ENCODE measurements around the gene LCN1. TPM values are rescaled to one million over a fixed set of nuclear protein-coding genes. Genes with fewer than 3 reads are reported as not detected.

LCN1 gene
- polyA plus RNA-seq, 1 donor (not counting 4 experiments of a cell fraction or from before 2014, with no cell fraction given), result not detected

DNA sequence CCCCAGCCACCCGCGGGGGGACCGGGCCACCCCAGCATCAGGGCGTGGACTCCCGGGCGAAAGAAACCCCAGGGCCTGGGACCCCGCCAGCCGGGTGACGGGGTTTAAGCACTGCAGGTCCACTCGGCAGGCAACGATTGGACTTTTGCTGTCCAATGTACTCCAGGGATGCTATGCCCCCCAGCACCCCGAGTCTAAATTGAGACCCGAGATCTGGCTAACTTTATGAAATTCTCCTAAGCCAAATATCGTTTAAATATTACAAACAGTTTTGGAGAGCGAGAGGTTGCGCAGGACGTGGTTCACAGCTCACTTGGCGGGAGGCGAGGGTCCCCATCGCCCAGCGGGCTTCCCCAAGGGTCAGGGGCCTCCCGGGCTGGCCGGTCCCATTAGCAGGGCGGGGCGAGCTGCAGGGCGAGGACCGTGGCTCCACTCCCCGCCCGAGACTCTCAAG lies 21.1 kb upstream of the LCN1 start:
- Histone ChIP-seq H3K27ac (ENCODE audit: control insufficient read depth, insufficient read depth, low read length) (peak overlapping the region; percentile 78), H3K4me1 (ENCODE audit: control insufficient read depth, extremely low read depth, insufficient read depth, low read length) (peaks cover 14% of the 10 kb centered on the region), H3K27me3 (ENCODE audit: control insufficient read depth, extremely low read depth, insufficient read depth, low read length) (no peaks in the 10 kb centered on the region), H2AFZ (ENCODE audit: control insufficient read depth, low read length) (peak overlapping the region; percentile 86), H3K4me2 (ENCODE audit: control insufficient read depth, extremely low read depth, insufficient read depth, low read depth, low read length) (peak overlapping the region; percentile 96), H3K36me3 (ENCODE audit: control insufficient read depth in 2 of 2, extremely low read depth in 1 of 2, insufficient read depth in 2 of 2, low read length in 2 of 2) (peaks cover 20% of the 10 kb centered on the region in 2 experiments), H3K9ac (ENCODE audit: control insufficient read depth, extremely low read depth, insufficient read depth, low read length) (peak overlapping the region; percentile 90), H3K9me3 (ENCODE audit: control insufficient read depth, low read depth, low read length) (no peaks in the 10 kb centered on the region), H3K79me2 (ENCODE audit: control insufficient read depth, insufficient read depth, low read length) (peaks cover 31% of the 10 kb centered on the region), H3K4me3 (ENCODE audit: control insufficient read depth in 2 of 3, extremely low read depth in 1 of 3, insufficient read depth in 2 of 3, low read depth in 1 of 3, low read length in 3 of 3) (peak overlapping the region; percentile 84 to 93 (median 84)), H3K9me1 (ENCODE audit: control insufficient read depth, extremely low read depth, insufficient read depth, low read length) (no peaks in the 10 kb centered on the region), H4K20me1 (ENCODE audit: control insufficient read depth, extremely low read depth, insufficient read depth, low read length) (peaks cover 5% of the 10 kb centered on the region)
- dilution Hi-C loops (cut with MboI; ENCODE audit: extremely low pct_ligation_motif_present, low sequenced_read_pairs), result no loop called here
- TF ChIP-seq, protein P1, sequence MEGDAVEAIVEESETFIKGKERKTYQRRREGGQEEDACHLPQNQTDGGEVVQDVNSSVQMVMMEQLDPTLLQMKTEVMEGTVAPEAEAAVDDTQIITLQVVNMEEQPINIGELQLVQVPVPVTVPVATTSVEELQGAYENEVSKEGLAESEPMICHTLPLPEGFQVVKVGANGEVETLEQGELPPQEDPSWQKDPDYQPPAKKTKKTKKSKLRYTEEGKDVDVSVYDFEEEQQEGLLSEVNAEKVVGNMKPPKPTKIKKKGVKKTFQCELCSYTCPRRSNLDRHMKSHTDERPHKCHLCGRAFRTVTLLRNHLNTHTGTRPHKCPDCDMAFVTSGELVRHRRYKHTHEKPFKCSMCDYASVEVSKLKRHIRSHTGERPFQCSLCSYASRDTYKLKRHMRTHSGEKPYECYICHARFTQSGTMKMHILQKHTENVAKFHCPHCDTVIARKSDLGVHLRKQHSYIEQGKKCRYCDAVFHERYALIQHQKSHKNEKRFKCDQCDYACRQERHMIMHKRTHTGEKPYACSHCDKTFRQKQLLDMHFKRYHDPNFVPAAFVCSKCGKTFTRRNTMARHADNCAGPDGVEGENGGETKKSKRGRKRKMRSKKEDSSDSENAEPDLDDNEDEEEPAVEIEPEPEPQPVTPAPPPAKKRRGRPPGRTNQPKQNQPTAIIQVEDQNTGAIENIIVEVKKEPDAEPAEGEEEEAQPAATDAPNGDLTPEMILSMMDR (optimal IDR thresholded peaks at IDR 0.05 in 1 of 3, IDR thresholded peaks at IDR 0.05 in 1 of 3, conservative IDR thresholded peaks at IDR 0.05 in 1 of 3; ENCODE audit: extremely low read depth in 1 of 3, insufficient read depth in 2 of 3, low read length in 3 of 3), result no peak
- TF ChIP-seq EZH2 (IDR thresholded peaks at IDR 0.05; ENCODE audit: low read length), result no peak
- FAIRE-seq (no peak), DNase-seq (ENCODE audit: low read depth, low spot score) (no peak)

DNA sequence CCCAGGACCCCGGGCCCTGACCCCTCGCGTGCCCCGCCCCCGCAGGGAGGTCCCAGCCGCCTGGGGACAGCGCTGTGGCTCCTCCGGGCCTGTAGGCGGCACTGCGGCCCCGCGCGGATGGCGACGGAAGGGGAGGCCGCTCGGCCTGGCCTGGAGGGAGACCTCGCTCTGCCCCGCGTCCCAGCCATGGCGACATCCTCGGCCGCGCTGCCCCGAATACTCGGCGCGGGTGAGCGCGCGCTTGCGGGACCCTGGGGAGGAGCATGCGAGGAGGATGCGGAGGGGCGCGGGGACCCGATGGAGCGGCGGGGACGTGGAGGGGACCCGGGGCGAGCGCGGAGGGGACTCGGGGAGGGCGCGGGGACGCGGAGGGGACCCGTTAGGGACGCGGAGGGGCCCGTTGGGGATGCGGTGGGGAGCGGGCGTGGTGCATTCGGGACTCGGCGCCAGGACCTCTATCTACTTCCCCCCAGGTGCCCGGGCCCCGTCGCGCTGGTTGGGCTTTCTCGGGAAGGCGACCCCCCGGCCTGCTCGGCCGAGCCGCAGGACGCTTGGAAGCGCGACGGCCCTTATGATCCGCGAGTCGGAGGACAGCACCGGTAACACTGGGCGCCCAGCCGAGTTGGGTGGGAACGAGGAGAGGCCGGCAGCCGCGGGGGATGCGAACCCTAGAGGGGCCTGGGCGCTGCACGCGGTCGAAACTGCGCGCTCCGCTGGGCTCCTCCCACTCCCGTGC lies 20.5 kb upstream of the LCN1 start, which contains the start of gene MRPS2:
Gene MRPS2, plus strand, starts transcription at position 158 of the 736 bp plus-strand sequence. Its CDS starts 29 bp downstream, at position 187.
- Histone ChIP-seq H3K4me2 (ENCODE audit: control insufficient read depth, extremely low read depth, insufficient read depth, low read depth, low read length) (peak within 1 kb of the TSS; percentile 96), H3K9ac (ENCODE audit: control insufficient read depth, extremely low read depth, insufficient read depth, low read length) (peak within 1 kb of the TSS; percentile 90), H3K36me3 (ENCODE audit: control insufficient read depth in 2 of 2, extremely low read depth in 1 of 2, insufficient read depth in 2 of 2, low read length in 2 of 2) (peaks cover 21 to 24% of the 10 kb centered on the region in 2 experiments), H3K27ac (ENCODE audit: control insufficient read depth, insufficient read depth, low read length) (peak within 1 kb of the TSS; percentile 78), H3K79me2 (ENCODE audit: control insufficient read depth, insufficient read depth, low read length) (peaks cover 31% of the 10 kb centered on the region), H3K4me3 (ENCODE audit: control insufficient read depth in 2 of 3, extremely low read depth in 1 of 3, insufficient read depth in 2 of 3, low read depth in 1 of 3, low read length in 3 of 3) (peak within 1 kb of the TSS; percentile 84 to 93 (median 84)), H3K9me1 (ENCODE audit: control insufficient read depth, extremely low read depth, insufficient read depth, low read length) (no peaks in the 10 kb centered on the region), H2AFZ (ENCODE audit: control insufficient read depth, low read length) (peak within 1 kb of the TSS; percentile 86), H3K27me3 (ENCODE audit: control insufficient read depth, extremely low read depth, insufficient read depth, low read length) (no peaks in the 10 kb centered on the region), H4K20me1 (ENCODE audit: control insufficient read depth, extremely low read depth, insufficient read depth, low read length) (peaks cover 5% of the 10 kb centered on the region), H3K4me1 (ENCODE audit: control insufficient read depth, extremely low read depth, insufficient read depth, low read length) (peaks cover 14% of the 10 kb centered on the region), H3K9me3 (ENCODE audit: control insufficient read depth, low read depth, low read length) (no peaks in the 10 kb centered on the region)
- DNase-seq (ENCODE audit: low read depth, low spot score) (peak; percentile 30), FAIRE-seq (no peak)
- TF ChIP-seq, protein P1 (optimal IDR thresholded peaks at IDR 0.05 in 1 of 3, IDR thresholded peaks at IDR 0.05 in 1 of 3, conservative IDR thresholded peaks at IDR 0.05 in 1 of 3; ENCODE audit: extremely low read depth in 1 of 3, insufficient read depth in 2 of 3, low read length in 3 of 3), result peak; percentile 57 to 97 (median 89)
- no peak for TF ChIP-seq EZH2 (IDR thresholded peaks at IDR 0.05; ENCODE audit: low read length)
- dilution Hi-C loops (cut with MboI; ENCODE audit: extremely low pct_ligation_motif_present, low sequenced_read_pairs), result no loop called here
